PC-3 (cell line): ENCODE results near the gene CRAMP1. TPM values are rescaled to one million over a fixed set of nuclear protein-coding genes. Genes with fewer than 3 reads are reported as not detected.

Experiments used
- ATAC-seq: fragments of 200-7000 bp; cut with Tn5 transposase; 2 replicates; pipeline ENCODE4 v1.9.1; 2020; ENCODE audit warnings: mild to moderate bottlenecking, moderate library complexity
- BruUV-seq: library from RNA; stranded (reverse); fragments of 400-500 nt; replicated peaks from 2 replicates; lab custom pipeline; 2021; lab: Mats Ljungman, UMichigan
- CTCF ChIA-PET: fragments of 300-600 bp; sonication (Branson Sonifier 250); formaldehyde crosslinking; loops from one replicate; lab custom pipeline; 2022; ENCODE audit warnings: antibody characterized with exemption; lab: Charles Lee
- POLR2A ChIA-PET: fragments of 300-600 bp; sonication (Branson Sonifier 250); formaldehyde crosslinking; loops from one replicate; lab custom pipeline; 2022; ENCODE audit warnings: antibody characterized with exemption; ENCODE audit not compliant: unreplicated experiment; lab: Charles Lee
- DNase-seq: peaks from one replicate; pipeline ENCODE4 v3.0.0-alpha.2; 2015
- H2AFZ ChIP-seq: fragments of 300-600 bp; sonication (generic); 2 replicates; pipeline ENCODE4 v1.6.0; 2016; ENCODE audit warnings: antibody characterized with exemption, low read length
- H3F3A ChIP-seq: fragments of 300-600 bp; sonication (generic); one replicate; pipeline ENCODE4 v1.6.0; 2017; ENCODE audit warnings: antibody characterized with exemption, low read length, control low read depth, mild to moderate bottlenecking; ENCODE audit not compliant: unreplicated experiment
- H3K27ac ChIP-seq: fragments of 300-600 bp; sonication (generic); 2 replicates; pipeline ENCODE4 v1.5.1; 2016; ENCODE audit warnings: mild to moderate bottlenecking, low read length
- H3K27me3 ChIP-seq: fragments of 300-600 bp; sonication (generic); 2 replicates; pipeline ENCODE4 v1.6.1; 2016; ENCODE audit warnings: low read length, mixed read lengths
- H3K36me3 ChIP-seq: fragments of 300-600 bp; sonication (generic); 2 replicates; pipeline ENCODE4 v1.6.1; 2016; ENCODE audit warnings: low read depth, mixed run types, low read length, mixed read lengths
- H3K4me1 ChIP-seq: fragments of 300-600 bp; sonication (generic); 2 replicates; pipeline ENCODE4 v1.5.1; 2016; ENCODE audit warnings: low read length; ENCODE audit not compliant: insufficient read depth
- H3K4me2 ChIP-seq: fragments of 300-600 bp; sonication (generic); 2 replicates; pipeline ENCODE4 v1.6.0; 2016; ENCODE audit warnings: low read length
- H3K4me3 ChIP-seq: fragments of 300-600 bp; sonication (generic); 2 replicates; pipeline ENCODE4 v1.5.1; 2016; ENCODE audit warnings: mild to moderate bottlenecking, low read length, mixed read lengths
- H3K79me2 ChIP-seq: fragments of 300-600 bp; sonication (generic); 2 replicates; pipeline ENCODE4 v1.6.1; 2017; ENCODE audit warnings: low read length, mixed read lengths
- H3K9ac ChIP-seq: fragments of 300-600 bp; sonication (generic); 2 replicates; pipeline ENCODE4 v1.6.0; 2016; ENCODE audit warnings: mild to moderate bottlenecking, low read length
- H3K9me2 ChIP-seq: fragments of 300-600 bp; sonication (generic); replicated peaks from 2 replicates; pipeline ENCODE4 v1.6.1; 2016; ENCODE audit warnings: mixed run types, low read length, mixed read lengths
- H3K9me3 ChIP-seq: fragments of 300-600 bp; sonication (generic); 2 replicates; pipeline ENCODE4 v1.6.1; 2016; ENCODE audit warnings: low read length, mixed read lengths
- H4K20me1 ChIP-seq: fragments of 300-600 bp; sonication (generic); 2 replicates; pipeline ENCODE4 v1.6.1; 2016; ENCODE audit warnings: low read length, mixed read lengths
- EZH2 ChIP-seq: fragments of 300-600 bp; sonication (generic); IDR thresholded peaks from one replicate; pipeline ENCODE4 v1.6.1; 2017; ENCODE audit warnings: antibody characterized with exemption, mild to moderate bottlenecking, low read length; ENCODE audit not compliant: unreplicated experiment
- EZH2phosphoT487 ChIP-seq: fragments of 300-600 bp; sonication (generic); IDR thresholded peaks from 2 replicates; pipeline ENCODE4 v1.6.1; 2018; ENCODE audit warnings: mild to moderate bottlenecking, antibody characterized with exemption, low read length, borderline replicate concordance
- intact Hi-C: fragments of 100-400 bp; cut with micrococcal nuclease; formaldehyde crosslinking; loops from 2 replicates; pipeline ENCODE4 v1.9.0; 2023
- total RNA-seq: library from RNA; depleted of rRNA; stranded (reverse); fragments of >200 nt; gene quantifications from 2 replicates; pipeline ENCODE4 v1.2.3, GENCODE V29; 2014
- TF ChIP-seq, protein P1 (sequence below): fragments of 300-600 bp; sonication (generic); conservative IDR thresholded peaks from 2 replicates; pipeline ENCODE4 v1.5.1; 2017; ENCODE audit warnings: antibody characterized with exemption, low read depth, mild to moderate bottlenecking, low read length

The CRAMP1 gene
- total RNA-seq, 1 experiment from 2014 or later, result 8.5 TPM

DNA sequence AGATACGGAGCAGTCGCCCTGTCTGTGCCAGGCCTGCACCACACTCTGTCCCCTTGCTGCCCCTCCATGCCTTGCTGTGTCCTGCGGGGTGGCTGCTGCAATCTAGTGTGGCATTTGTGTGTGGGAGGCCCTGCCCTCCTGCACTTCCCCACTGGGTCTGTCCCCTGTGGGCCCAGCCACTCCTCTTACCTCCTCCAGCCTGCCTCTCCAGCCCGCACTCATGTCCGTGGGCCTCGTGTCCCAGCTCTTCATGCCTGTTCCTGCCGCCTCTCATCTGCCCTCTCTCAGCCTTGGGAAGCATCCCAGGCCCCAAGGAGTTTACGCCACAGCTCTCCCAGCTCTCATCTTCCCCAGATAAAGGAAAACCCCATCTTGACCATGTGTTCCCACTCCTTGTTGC is 26.6 kb downstream of the CRAMP1 start:
- no peaks in the 10 kb centered on the region for H3F3A ChIP-seq
- ChIA-PET CTCF (no interaction called here), POLR2A (no interaction called here)
- H3K4me1 ChIP-seq, result no peaks in the 10 kb centered on the region
- no peaks in the 10 kb centered on the region for H4K20me1 ChIP-seq
- H3K27me3 ChIP-seq, result no peaks in the 10 kb centered on the region
- intact Hi-C loops, result no loop called here
- no peak overlapping the region for H3K27ac ChIP-seq
- ATAC-seq (no peak), DNase-seq (no peak)
- H3K9me3 ChIP-seq, result no peaks in the 10 kb centered on the region
- no peak overlapping the region for H3K4me3 ChIP-seq
- no peaks in the 10 kb centered on the region for H3K9me2 ChIP-seq
- H3K4me2 ChIP-seq, result no peak overlapping the region
- H3K36me3 ChIP-seq, result no peaks in the 10 kb centered on the region; the same call in 1 of the 2 replicates
- TF ChIP-seq, protein P1, sequence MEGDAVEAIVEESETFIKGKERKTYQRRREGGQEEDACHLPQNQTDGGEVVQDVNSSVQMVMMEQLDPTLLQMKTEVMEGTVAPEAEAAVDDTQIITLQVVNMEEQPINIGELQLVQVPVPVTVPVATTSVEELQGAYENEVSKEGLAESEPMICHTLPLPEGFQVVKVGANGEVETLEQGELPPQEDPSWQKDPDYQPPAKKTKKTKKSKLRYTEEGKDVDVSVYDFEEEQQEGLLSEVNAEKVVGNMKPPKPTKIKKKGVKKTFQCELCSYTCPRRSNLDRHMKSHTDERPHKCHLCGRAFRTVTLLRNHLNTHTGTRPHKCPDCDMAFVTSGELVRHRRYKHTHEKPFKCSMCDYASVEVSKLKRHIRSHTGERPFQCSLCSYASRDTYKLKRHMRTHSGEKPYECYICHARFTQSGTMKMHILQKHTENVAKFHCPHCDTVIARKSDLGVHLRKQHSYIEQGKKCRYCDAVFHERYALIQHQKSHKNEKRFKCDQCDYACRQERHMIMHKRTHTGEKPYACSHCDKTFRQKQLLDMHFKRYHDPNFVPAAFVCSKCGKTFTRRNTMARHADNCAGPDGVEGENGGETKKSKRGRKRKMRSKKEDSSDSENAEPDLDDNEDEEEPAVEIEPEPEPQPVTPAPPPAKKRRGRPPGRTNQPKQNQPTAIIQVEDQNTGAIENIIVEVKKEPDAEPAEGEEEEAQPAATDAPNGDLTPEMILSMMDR, result no peak
- no peak for TF ChIP-seq EZH2phosphoT487
- no peak for TF ChIP-seq EZH2
- H3K9ac ChIP-seq, result no peak overlapping the region
- no peaks in the 10 kb centered on the region for H3K79me2 ChIP-seq
- no TSS peak for BruUV-seq
- no peak overlapping the region for H2AFZ ChIP-seq

DNA sequence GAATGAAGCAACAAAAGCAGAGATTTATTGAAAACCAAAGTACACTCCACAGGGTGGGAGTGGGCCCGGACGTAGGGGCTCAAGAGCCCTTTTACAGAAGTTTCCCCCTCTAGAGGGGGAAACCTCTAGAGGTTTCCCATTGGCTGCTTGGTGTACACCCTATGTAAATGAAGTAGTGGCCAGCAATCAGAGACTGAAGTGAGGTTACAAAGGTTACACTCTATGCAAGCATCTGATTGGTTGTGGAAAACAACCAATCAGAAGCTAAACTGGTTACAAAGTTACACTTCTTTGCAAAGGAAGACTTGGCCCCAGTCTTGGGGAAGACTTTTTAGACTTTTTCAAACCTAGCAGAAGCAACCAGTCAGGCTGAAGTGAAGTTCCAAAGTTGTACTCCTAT is 27.1 kb downstream of the CRAMP1 start:
- ATAC-seq (no peak), DNase-seq (no peak)
- Histone ChIP-seq H3K27me3 (no peaks in the 10 kb centered on the region), H3K4me3 (no peak overlapping the region), H3K4me1 (no peaks in the 10 kb centered on the region), H3F3A (no peaks in the 10 kb centered on the region), H4K20me1 (no peaks in the 10 kb centered on the region), H3K36me3 (no peaks in the 10 kb centered on the region; the same call in 1 of the 2 replicates), H3K4me2 (no peak overlapping the region), H3K9me3 (no peaks in the 10 kb centered on the region), H3K9ac (no peak overlapping the region), H3K79me2 (no peaks in the 10 kb centered on the region), H3K9me2 (no peaks in the 10 kb centered on the region), H2AFZ (no peak overlapping the region), H3K27ac (no peak overlapping the region)
- ChIA-PET CTCF (no interaction called here), POLR2A (no interaction called here)
- BruUV-seq, result no TSS peak
- TF ChIP-seq, protein P1, result no peak
- TF ChIP-seq EZH2phosphoT487 (no peak), EZH2 (no peak)
- intact Hi-C loops, result no loop called here

DNA sequence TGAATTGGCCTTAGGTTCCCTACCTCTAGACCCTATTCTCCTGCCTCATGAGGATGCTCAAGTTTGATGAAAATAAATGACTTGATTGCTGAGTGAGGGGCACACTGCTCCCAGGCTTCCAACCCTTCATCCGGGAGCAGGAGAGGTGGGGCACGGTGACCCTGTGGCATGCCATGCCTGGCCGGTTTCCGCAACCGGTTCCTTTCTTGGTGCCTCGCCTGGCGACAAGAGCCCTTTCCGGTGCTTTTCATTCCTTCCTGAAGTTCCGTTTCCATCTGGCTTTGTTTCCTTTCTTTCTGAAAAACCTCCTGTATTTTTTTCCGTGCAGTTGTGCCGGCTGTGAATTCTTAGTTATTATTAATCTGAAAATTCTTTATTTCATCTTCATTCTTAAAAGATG is 27.7 kb downstream of the CRAMP1 start:
- no TSS peak for BruUV-seq

More for the DNA sequence above, 27.7 kb downstream of the CRAMP1 start:
- CTCF ChIA-PET, result no interaction called here
- no peak overlapping the region for H3K4me2 ChIP-seq
- POLR2A ChIA-PET, result no interaction called here
- H3K36me3 ChIP-seq, result no peaks in the 10 kb centered on the region; the same call in 1 of the 2 replicates
- H3K4me3 ChIP-seq, result no peak overlapping the region
- no peak for DNase-seq
- H3K9me2 ChIP-seq, result no peaks in the 10 kb centered on the region
- no peak overlapping the region for H2AFZ ChIP-seq
- intact Hi-C loops, result no loop called here
- no peaks in the 10 kb centered on the region for H3K9me3 ChIP-seq
- no peaks in the 10 kb centered on the region for H3K27me3 ChIP-seq
- no peak for ATAC-seq
- H3F3A ChIP-seq, result no peaks in the 10 kb centered on the region
- TF ChIP-seq EZH2, result no peak
- TF ChIP-seq EZH2phosphoT487, result no peak
- TF ChIP-seq, protein P1, result no peak
- H4K20me1 ChIP-seq, result no peaks in the 10 kb centered on the region
- no peak overlapping the region for H3K27ac ChIP-seq
- H3K9ac ChIP-seq, result no peak overlapping the region
- no peaks in the 10 kb centered on the region for H3K79me2 ChIP-seq
- no peaks in the 10 kb centered on the region for H3K4me1 ChIP-seq
